Measurements from ENCODE around the gene CYGB.

Gene CYGB

DNA sequence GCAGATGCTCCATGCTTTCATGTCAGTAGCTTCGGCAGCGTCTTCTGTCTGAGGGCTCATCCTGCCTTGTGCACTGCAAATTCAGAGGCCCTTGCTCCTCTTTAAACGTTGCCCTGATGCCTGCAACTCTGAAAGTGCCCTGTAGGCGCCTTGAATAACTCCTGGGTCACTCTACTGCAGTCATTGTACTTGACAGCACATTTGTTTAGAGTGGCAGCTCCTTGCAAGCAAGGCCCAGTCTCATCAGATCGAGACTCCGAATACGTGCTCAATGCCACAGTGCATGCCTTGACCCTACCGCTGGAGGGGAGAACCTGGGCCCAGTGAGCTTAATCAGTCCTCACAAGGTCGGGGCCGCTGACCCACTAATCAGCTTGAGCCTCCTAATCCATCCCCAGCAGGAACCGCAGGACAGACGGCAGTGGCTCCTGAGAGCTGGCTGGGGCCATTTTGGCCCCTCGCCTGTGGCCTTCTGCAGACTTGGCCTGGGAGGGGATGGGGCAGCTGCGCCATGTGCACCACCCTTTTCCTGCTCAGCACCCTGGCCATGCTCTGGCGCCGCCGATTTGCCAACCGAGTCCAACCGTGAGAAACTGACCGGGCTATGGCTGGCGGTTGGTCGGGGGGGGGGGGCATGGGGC is 2.2 kb upstream of the CYGB start, which contains the start of gene PRCD:
TSS of gene PRCD (plus strand) at position 414 of the 641 bp plus-strand sequence. CDS start at position 512, 98 bp downstream.
- no peak for DNase-seq (ENCODE audit: extremely low read depth, low read depth)
- TF ChIP-seq CTCF (IDR thresholded peaks at IDR 0.05; ENCODE audit: low read depth, low read length): no peak

- no peak for DNase-seq (ENCODE audit: extremely low read depth, low read depth)
- no peak for TF ChIP-seq CTCF (IDR thresholded peaks at IDR 0.05; ENCODE audit: low read depth, low read length)
Measured at GRCh38 chr17:76538941-76539570, 1.5 kb upstream of the CYGB start.

GRCh38 chr17:76538281-76538931 is 897 bp upstream of the CYGB start:
- DNase-seq (ENCODE audit: extremely low read depth, low read depth): no peak
- no peak for TF ChIP-seq CTCF (IDR thresholded peaks at IDR 0.05; ENCODE audit: low read depth, low read length)

GRCh38 chr17:76537288-76537577 is 276 bp downstream of the CYGB start:
- no peak for DNase-seq (ENCODE audit: extremely low read depth, low read depth)
- no peak for TF ChIP-seq CTCF (IDR thresholded peaks at IDR 0.05; ENCODE audit: low read depth, low read length)

GRCh38 chr17:76536511-76537287 is 810 bp downstream of the CYGB start:
- DNase-seq (ENCODE audit: extremely low read depth, low read depth): no peak

DNA sequence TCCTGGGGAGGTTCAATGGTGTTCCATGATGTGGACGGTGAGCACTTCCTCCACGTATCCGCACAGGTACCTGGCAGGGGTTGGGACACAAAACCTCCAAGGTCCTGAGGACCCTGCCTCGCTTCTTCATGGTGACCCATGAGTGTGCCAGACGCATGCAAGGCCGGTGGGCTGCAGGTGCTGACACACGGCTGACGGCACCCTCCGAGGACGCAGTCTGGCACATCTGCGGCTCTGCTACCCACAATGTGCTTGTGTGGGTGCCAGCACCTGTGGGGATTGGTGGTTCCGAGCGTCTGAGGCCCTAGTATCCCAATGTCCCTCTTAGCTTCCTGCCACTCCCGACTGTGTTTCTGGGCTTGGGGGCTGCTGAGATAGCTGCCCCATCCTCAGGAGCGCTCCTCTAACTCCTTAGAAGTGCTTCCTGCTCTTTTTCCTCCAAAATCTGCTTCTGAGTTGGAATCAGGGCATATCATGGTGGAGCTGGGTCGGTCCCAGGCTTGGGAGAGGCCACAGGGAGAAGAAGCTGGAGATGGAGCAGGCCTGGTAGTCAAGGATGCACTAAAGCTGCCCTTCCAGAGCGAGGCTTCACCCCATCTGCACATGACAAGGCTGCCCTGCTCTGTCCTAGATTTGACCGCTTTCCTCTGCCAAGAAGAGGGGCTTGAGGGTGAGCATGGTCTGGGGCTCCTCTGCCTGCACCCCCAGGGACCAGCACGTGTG is 1.6 kb downstream of the CYGB start:
- DNase-seq (ENCODE audit: extremely low read depth, low read depth): no peak
- TF ChIP-seq CTCF (IDR thresholded peaks at IDR 0.05; ENCODE audit: low read depth, low read length): no peak

More at GRCh38 chr17:76536511-76537287, 810 bp downstream of the CYGB start:
- TF ChIP-seq CTCF (IDR thresholded peaks at IDR 0.05; ENCODE audit: low read depth, low read length): no peak

Data from AG09319 (cell line).